ENCODE data around the gene ZRANB3. TPM values are rescaled to one million over a fixed set of nuclear protein-coding genes. Genes with fewer than 3 reads are reported as not detected.
"Not testable (repeated sequence)": the region's sequence is repeated elsewhere in the genome, so short reads cannot be mapped to it uniquely, and the experiment has no call there.

The ZRANB3 gene
- total RNA-seq, 1 experiment from 2014 or later: 5.6 TPM

DNA sequence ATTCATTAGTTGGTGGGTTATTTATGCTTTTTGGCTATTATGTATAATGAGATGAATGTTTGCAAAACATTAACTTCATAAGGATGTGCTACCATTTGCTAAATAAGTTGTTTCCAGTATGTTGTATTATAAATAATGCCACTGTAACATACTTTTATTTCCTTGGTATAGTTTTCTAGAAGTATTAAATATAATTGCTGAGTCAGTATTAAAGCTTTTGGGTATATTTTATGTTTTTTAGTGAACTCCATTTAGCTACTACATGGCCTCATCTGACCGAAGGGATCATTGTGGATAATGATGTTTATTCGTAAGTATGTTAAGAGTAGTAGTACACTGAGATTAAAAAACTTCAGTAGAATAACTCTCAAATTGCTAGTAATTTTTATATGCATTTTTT lies 405.1 kb downstream of the ZRANB3 start:
- no peak for DNase-seq (ENCODE audit: low read depth)

DNA sequence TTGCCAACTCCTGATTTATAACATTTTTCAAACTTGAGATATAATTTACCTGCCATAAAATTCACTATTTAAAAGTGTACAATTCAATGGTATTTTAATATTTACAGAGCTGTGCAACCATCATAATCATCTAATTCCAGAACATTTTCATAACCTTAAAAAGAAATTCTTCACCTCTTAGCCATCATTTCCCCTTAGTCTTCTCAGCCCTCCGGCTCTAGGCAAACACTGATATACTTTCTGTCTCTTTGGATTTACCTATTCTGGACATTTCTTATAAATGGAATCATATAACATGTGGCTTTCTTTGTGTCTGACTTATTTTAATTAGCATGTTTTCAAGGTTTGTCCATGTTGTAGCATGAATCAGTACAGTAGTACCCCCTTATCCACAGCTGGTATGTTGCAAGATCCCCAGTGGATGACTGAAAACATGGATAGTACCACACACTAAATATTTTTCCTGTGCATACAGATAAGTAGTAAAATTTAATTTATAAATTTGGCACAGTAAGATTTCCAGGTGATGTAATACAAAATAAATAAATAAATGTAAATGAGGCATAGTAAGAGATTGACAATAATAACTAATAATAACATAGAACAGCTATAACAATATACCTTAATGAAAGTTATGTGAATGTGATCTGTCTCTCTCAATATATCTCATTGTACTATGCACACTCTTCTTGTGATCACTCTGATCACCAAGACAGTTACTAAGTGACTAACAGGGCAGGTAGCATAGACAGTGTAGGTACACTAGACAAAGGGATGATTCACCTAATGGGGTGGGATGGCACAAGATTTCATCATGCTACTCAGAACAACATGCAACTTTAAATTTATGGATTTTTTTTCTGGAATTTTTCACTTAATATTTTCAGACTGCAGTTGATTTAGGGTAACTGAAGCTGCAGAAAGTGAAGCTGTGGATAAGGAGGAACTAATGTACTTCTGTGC lies 405.8 kb downstream of the ZRANB3 start:
- DNase-seq (ENCODE audit: low read depth): peak; percentile 8

DNA sequence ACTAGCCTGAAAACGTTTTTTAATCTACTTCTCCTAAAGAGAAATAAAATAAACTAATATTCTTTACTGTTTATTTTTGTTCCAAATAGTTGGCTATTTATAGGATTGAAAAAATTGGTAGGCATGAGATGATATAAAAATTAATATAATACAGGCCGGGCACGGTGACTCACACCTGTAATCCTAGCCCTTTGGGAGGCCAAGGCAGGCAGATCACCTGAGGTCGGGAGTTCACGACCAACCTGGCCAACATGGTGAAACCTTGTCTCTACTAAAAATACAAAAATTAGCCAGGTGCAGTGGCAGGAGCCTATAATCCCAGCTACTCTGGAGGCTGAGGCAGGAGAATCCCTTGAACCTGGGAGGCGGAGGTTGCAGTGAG lies 409.4 kb downstream of the ZRANB3 start:
- DNase-seq (ENCODE audit: low read depth): not testable (repeated sequence)

DNA sequence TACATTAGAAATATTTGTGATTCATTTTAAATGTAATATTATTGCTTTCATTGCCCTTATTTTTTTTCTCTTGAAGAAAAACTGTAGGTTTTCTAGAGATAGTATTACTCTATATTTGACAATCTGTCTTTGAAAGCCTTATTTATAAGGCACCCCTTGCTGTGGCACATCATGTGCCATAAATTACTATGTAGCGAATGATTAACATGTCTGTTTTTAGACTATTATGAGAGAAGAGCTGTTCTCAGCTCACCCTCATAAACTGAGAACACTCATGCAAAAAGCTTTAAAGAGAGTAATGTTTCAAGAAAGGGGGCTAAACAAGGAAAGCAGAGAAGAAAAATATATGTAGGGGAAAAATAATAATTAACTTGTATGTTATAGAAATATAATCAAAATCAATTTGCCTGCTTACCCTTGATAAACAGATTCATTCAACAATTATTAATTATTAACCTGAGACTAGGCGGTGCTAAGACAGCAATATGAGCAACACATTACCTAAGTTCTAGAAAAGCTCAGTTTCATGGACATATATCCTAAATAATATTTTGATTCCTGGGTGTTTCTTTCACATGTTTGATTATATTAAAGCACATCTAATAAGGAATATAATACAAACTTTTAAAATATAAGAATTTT lies 409.9 kb downstream of the ZRANB3 start:
- no peak for DNase-seq (ENCODE audit: low read depth)

DNA sequence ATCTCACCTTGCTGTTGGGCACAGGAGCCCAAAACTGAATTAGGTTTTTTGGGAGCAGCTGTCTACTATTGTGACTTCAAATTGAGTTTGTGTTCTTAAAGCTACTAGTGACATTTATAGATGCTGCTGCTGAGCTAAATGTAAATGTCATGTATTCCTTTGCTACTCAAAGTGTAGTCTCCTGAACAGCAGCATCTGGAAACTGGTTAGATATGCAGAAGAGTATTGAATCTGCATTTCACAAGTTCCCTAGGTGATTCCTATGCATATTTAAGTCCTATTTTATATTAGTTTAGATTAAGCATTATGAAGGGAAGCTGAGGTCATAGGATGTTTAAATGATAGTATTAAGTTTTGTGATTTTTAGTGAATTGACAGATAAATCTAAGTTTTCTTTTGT lies 411.4 kb downstream of the ZRANB3 start:
- no peak for DNase-seq (ENCODE audit: low read depth)

- DNase-seq (ENCODE audit: low read depth): no peak
Measured at GRCh38 chr2:135113322-135113721, 417.7 kb downstream of the ZRANB3 start.

- not testable (repeated sequence) for DNase-seq (ENCODE audit: low read depth)
Measured at GRCh38 chr2:135105513-135106316, 425.3 kb downstream of the ZRANB3 start.

DNA sequence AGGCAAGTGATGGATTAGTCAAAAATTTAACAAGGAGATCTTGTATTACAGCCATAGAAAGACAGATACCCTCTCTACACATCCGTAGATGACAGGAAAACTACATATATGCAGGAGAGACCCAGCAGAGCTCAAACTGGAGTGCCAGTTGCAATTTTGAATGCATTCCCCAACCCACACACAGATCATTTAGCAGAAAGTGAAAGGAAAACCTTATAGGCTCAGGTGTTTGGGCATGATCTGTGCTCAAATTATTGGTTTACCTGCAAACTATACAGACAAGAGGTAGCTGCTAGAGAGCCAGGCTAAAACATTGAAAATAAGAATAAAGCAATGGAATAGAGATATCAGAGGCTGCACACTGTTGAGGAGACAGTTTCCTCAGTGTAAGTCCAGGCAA lies 427.2 kb downstream of the ZRANB3 start:
- no peak for DNase-seq (ENCODE audit: low read depth)

DNA sequence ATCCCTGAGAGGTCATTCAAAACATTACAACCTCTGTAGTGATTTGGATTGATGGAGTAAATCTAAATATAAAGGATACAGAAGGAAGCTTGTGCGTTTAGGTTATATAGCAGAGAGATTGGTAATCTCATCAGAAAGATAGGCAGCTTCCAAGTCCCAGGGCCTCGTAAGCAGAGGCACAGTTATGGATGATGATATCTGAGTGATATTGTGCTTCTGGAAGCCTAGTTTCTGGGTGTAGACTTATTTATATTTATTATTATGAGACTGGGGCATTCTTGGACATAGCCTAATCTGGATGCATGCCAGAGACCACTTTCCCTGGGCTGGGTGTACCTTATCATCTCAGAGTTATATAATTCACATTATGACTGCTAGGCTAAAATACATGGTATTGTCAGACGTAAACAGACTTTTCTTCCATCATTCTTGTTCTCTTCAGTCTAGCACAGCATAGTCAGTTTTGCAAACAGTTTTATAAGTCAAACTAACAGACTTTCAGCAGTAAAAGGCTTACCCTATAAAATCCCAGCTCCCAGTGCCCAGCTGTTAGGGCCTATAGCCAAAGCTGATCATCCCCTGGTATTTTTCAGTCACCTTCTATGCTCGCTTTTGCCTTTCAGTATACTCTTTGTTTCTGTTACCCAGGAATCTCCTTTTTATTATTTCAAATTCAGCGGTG lies 431.1 kb downstream of the ZRANB3 start:
- DNase-seq (ENCODE audit: low read depth): no peak

DNA sequence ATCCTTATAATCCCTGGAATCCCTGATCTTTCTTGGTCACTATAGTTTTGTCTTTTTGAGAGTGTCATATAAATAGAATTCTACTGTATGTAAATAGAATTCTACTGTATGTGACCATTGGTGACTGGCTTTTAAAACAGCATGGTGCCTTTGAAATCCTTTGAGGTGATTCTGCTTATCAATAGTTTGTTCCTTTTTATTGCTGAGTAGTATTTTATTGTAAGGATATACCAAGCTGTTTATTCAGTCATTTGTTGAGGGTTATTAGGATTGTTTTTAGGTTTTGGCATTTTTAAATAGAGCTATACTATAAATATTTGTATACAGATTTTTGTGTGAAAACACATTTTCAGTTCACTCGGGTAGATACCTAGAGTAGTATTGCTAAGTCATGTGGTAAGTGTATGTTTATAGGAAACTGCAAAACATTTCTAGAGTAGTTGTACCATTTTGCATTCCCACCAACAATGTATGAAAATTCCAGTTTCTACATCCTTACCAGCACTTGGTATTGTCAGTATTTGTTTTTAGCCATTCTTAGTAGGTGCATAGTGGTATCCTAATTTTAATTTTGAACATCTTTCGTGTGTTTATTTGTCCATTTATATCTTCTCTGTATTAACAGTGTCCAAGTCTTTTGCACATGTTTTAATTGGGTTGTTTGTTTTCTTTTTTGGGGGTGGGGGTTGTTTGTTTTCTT lies 433.3 kb downstream of the ZRANB3 start:
- DNase-seq (ENCODE audit: low read depth): no peak

GRCh38 chr2:135096665-135097446 lies 434.2 kb downstream of the ZRANB3 start:
- no peak for DNase-seq (ENCODE audit: low read depth)

DNA sequence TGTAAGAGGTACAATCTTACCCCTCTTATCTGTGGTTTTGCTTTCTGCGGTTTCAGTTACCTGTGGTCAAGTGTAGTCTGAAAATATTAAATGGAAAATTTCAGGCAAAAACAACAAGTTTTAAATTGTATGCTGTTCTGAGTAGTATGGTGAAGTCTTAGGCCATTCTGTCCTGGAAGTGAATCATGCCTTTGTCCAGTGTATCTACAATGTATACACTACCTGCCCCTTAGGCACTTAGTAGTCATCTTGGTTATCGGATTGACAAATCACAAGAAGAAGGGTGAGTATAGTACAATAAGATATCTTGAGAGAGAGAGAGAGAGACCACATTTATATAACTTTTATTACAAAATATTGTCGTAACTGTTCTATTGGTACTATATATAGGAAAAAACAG lies 435.4 kb downstream of the ZRANB3 start:
- no peak for DNase-seq (ENCODE audit: low read depth)

GRCh38 chr2:135094508-135094907 lies 436.5 kb downstream of the ZRANB3 start:
- no peak for DNase-seq (ENCODE audit: low read depth)

DNA sequence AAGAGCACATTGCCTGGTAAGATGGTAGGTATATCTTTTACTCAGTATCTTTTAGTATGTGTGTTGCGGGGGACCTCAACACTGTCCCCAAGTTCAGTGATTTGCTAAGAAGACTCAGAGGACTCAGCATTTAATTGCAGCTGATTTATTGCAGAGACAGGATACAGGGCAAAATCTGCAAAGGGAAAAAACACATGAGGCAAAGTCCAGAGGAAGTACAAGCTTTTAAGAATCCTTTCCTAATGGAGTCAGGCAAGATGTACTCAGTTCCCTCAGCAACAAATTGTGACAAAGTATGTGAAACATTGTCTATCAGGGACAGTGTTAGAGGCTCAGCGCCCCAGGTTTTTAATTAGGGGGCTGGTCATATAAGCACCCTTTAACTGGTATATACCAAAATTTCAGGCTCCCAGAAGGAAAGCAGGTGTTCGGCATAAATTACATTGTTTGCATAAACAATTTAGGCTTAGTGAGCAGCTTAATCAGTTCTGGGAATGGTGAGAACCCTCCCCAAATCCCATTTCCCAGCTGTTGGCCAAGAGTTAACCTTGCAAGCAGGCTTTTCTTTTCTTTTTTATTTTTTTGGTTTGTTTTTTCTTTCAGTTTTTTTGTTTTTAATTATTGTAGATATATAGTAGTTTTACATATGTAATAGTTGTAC lies 437.2 kb downstream of the ZRANB3 start:
- no peak for DNase-seq (ENCODE audit: low read depth)

GRCh38 chr2:135093193-135093592 lies 437.8 kb downstream of the ZRANB3 start:
- no peak for DNase-seq (ENCODE audit: low read depth)

DNA sequence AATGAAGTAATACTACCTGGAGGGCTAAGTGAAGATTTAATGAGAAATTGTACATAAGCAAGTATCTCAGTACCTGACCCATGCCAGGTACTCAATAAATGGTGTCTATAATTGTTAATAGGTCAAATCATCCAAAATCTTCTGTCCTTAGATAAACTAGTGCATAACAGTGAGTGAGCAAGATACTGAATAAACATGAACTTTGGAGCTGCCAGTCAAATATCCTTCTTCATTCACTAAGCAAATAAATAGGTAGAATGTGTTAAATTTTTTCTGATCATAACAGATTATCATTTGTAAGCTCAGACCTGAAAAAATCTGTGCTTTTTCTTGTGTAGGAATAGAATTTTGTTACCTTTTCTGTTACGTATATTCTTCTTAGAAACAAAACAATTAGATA lies 439.3 kb downstream of the ZRANB3 start:
- no peak for DNase-seq (ENCODE audit: low read depth)

DNA sequence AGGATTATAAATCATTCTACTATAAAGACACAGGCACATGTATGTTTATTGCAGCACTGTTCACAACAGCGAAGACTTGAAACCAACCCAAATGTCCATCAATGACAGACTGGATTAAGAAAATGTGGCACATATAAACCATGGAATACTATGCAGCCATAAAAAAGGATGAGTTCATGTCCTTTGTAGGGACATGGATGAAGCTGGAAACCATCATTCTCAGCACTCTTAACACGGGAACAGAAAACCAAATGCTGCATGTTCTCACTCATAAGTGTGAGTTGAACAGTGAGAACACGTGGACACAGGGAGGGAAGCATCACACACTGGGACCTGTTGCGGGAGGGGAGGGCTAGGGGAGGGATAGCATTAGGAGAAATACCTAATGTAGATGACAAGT lies 441.4 kb downstream of the ZRANB3 start:
- DNase-seq (ENCODE audit: low read depth): not testable (repeated sequence)
